HepG2 (cell line): ENCODE results near the gene ARL16. TPM values are rescaled to one million over a fixed set of nuclear protein-coding genes. Genes with fewer than 3 reads are reported as not detected.

Experiments
- CCDC6 ChIP-seq: sonication (generic); formaldehyde crosslinking; IDR thresholded peaks from 2 replicates; pipeline ENCODE4 v1.8.1; 2022; ENCODE audit warnings: mild to moderate bottlenecking, missing genetic modification reagents, moderate library complexity
- DMAP1 ChIP-seq: IDR thresholded peaks from 2 replicates; pipeline ENCODE4 v1.6.1; 2016
- FOXK1 ChIP-seq: sonication (generic); formaldehyde crosslinking; IDR thresholded peaks from 2 replicates; pipeline ENCODE4 v1.4.0; 2020; ENCODE audit warnings: low read depth, missing genetic modification reagents, borderline replicate concordance
- KDM5B ChIP-seq: sonication (generic); formaldehyde crosslinking; IDR thresholded peaks from 2 replicates; pipeline ENCODE4 v1.4.0; 2020; ENCODE audit warnings: missing genetic modification reagents, mild to moderate bottlenecking, borderline replicate concordance
- MLLT10 ChIP-seq: sonication (generic); formaldehyde crosslinking; IDR thresholded peaks from 2 replicates; pipeline ENCODE4 v1.4.0; 2020; ENCODE audit warnings: missing genetic modification reagents
- NFYB ChIP-seq: sonication (generic); formaldehyde crosslinking; IDR thresholded peaks from 2 replicates; pipeline ENCODE4 v1.4.0; 2020; ENCODE audit warnings: missing genetic modification reagents
- PHF5A ChIP-seq: IDR thresholded peaks from one replicate; pipeline ENCODE4 v1.6.1; 2018; ENCODE audit warnings: low read depth, missing genetic modification reagents; ENCODE audit not compliant: unreplicated experiment
- RBM22 ChIP-seq: fragments of 200-400 bp; formaldehyde crosslinking; optimal IDR thresholded peaks from 2 replicates; pipeline ENCODE3; 2017; ENCODE audit warnings: mild to moderate bottlenecking, low read length, moderate library complexity
- REL ChIP-seq: sonication (generic); formaldehyde crosslinking; conservative IDR thresholded peaks from 2 replicates; pipeline ENCODE4 v1.8.0; 2022; ENCODE audit warnings: mild to moderate bottlenecking, missing genetic modification reagents, moderate library complexity
- SIN3A ChIP-seq: IDR thresholded peaks from 2 replicates; pipeline ENCODE4 v1.6.1; 2011; ENCODE audit warnings: low read depth, mild to moderate bottlenecking, control low read depth, low read length, borderline replicate concordance
- TBX3 ChIP-seq: fragments of 450-650 bp; IDR thresholded peaks from 2 replicates; pipeline ENCODE4 v1.6.1; 2017; ENCODE audit warnings: antibody characterized with exemption, mild to moderate bottlenecking, inconsistent platforms, borderline replicate concordance
- ZBTB25 ChIP-seq: IDR thresholded peaks from 2 replicates; pipeline ENCODE4 v1.6.1; 2018; ENCODE audit warnings: missing genetic modification reagents
- ZC3H4 ChIP-seq: sonication (generic); formaldehyde crosslinking; IDR thresholded peaks from 2 replicates; pipeline ENCODE4 v1.4.0; 2020; ENCODE audit warnings: missing genetic modification reagents, borderline replicate concordance
- ZNF121 ChIP-seq: sonication (generic); formaldehyde crosslinking; IDR thresholded peaks from 2 replicates; pipeline ENCODE4 v1.5.0; 2020; ENCODE audit warnings: mild to moderate bottlenecking, missing genetic modification reagents
- ZNF292 ChIP-seq: sonication (generic); formaldehyde crosslinking; IDR thresholded peaks from 2 replicates; pipeline ENCODE4 v1.8.1; 2022; ENCODE audit warnings: mild to moderate bottlenecking, low read depth, missing genetic modification reagents, borderline replicate concordance
- ZNF543 ChIP-seq: sonication (generic); formaldehyde crosslinking; IDR thresholded peaks from 2 replicates; pipeline ENCODE4 v1.4.0; 2020; ENCODE audit warnings: mild to moderate bottlenecking, missing genetic modification reagents
- ZNF616 ChIP-seq: sonication (generic); formaldehyde crosslinking; IDR thresholded peaks from 2 replicates; pipeline ENCODE4 v1.5.0; 2020; ENCODE audit warnings: low read depth, mild to moderate bottlenecking, missing genetic modification reagents
- ZNF713 ChIP-seq: sonication (generic); formaldehyde crosslinking; IDR thresholded peaks from 2 replicates; pipeline ENCODE4 v1.4.0; 2020; ENCODE audit warnings: mild to moderate bottlenecking, missing genetic modification reagents
- ZNF816 ChIP-seq: sonication (generic); formaldehyde crosslinking; IDR thresholded peaks from 2 replicates; pipeline ENCODE4 v1.8.0; 2022; ENCODE audit warnings: missing genetic modification reagents, mild to moderate bottlenecking, borderline replicate concordance
- ZSCAN29 ChIP-seq: sonication (generic); formaldehyde crosslinking; conservative IDR thresholded peaks from 2 replicates; pipeline ENCODE4 v1.4.0; 2020; ENCODE audit warnings: mild to moderate bottlenecking, missing genetic modification reagents
- polyA plus RNA-seq, 8 experiments: library from polyadenylated mRNA; depleted of rRNA in 3 of 8; stranded (reverse) in 7 of 8; unstranded in 1 of 8; fragments of >200 nt; fragmentation: Illumina TruSeq in 4 of 8; extraction: Trizol in 4 of 8; gene quantifications; 2 replicates each; pipeline versions ENCODE4 v1.2.1 to v1.2.3, GENCODE V29; 2011 to 2016; ENCODE audit warnings: low read depth in 4 of 8, missing spikeins in 1 of 8, mixed read lengths in 1 of 8; ENCODE audit not compliant: insufficient read depth in 1 of 8
- total RNA-seq, 5 experiments: library from RNA; depleted of rRNA; stranded (reverse); fragments of >200 nt; fragmentation: Illumina TruSeq; extraction: Trizol; gene quantifications; 2 replicates each; pipeline ENCODE4 v1.2.3, GENCODE V29; 2016; ENCODE audit warnings: low read depth in 1 of 5
- TF ChIP-seq, protein P1 (sequence below): sonication (generic); formaldehyde crosslinking; IDR thresholded peaks from 2 replicates; pipeline ENCODE4 v1.8.0; 2022; ENCODE audit warnings: missing genetic modification reagents, low read depth, mild to moderate bottlenecking, borderline replicate concordance
- TF ChIP-seq, protein P2 (sequence below): sonication (generic); formaldehyde crosslinking; IDR thresholded peaks from 2 replicates; pipeline ENCODE4 v1.4.0; 2020; ENCODE audit warnings: missing genetic modification reagents
- TF ChIP-seq, protein P3 (sequence below): sonication (generic); formaldehyde crosslinking; IDR thresholded peaks from 2 replicates; pipeline ENCODE4 v1.4.0; 2020; ENCODE audit warnings: low read depth, mild to moderate bottlenecking, missing genetic modification reagents

The ARL16 gene
- total and polyA plus RNA-seq, 2 of the 13 experiments (the other 11 are each of a cell fraction or from before 2014, with no cell fraction given), result 20.8 to 30.8 TPM

DNA sequence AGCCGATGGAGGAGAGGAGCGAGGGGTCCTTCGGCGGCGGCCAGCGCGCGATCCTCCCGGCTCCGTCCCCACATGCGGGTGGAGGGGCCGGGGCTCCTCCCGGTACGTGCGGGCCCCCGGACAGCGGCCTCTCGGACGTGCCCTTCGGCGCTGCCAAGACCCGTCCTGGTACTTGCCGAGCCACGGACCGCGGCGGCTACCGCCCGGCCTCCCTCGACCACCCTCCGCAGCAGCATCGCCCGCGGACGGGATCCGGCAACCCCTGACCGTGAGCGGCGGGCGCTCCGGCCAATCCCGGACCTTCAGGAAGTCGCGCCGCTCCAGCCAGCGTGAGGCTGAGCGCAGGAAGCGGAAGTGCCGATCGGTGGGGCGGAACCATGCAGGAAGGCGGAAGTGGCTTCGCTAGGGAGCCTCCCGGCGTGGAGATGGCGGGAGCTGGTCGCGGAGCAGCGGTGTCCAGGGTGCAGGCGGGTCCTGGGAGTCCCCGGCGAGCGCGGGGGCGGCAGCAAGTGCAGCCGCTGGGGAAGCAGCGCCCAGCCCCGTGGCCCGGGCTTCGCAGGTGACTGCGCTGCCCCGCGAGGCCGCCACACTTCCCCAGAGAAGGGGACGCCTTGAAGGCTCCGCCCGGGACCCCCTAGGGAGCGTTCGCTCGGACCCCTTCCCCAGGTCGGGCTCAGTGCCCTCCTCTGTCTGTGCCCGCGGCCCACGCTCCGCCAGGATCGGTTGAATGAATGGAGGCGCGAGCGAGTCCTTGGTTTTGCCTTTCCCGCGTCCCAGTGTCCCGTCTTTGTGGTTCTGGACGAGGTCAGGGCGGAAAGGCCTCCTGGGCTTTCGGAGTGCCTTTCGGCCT, 17.0 kb downstream of the ARL16 start, which contains the start of the genes CCDC137 and OXLD1 (continued):
- TF ChIP-seq ZNF292 (CRISPR knock-in tag), result no peak
- TF ChIP-seq, protein P1, sequence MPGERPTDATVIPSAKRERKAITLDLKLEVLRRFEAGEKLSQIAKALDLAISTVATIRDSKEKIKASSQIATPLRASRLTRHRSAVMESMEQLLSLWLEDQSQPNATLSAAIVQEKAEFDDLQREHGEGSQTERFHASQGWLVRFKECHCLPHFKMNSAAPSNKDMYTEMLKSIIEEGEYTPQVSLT (CRISPR knock-in tag), result no peak; the same call in 1 of the 2 replicates
- TF ChIP-seq TBX3, result no peak
- TF ChIP-seq ZBTB25, result no peak; the same call in none of the 2 replicates
- peak; percentile 86; the same call in 1 of the 2 replicates for TF ChIP-seq FOXK1 (CRISPR knock-in tag)
- peak; percentile 98 for TF ChIP-seq SIN3A
- TF ChIP-seq CCDC6 (CRISPR knock-in tag), result no peak; the same call in 1 of the 2 replicates
- TF ChIP-seq PHF5A (CRISPR knock-in tag), result peak; percentile 80
- TF ChIP-seq DMAP1 (CRISPR knock-in tag), result peak; percentile 85; the same call in 1 of the 2 replicates
- TF ChIP-seq ZNF121 (CRISPR knock-in tag), result no peak
- TF ChIP-seq KDM5B (CRISPR knock-in tag), result peak; percentile 89
- TF ChIP-seq, protein P2, sequence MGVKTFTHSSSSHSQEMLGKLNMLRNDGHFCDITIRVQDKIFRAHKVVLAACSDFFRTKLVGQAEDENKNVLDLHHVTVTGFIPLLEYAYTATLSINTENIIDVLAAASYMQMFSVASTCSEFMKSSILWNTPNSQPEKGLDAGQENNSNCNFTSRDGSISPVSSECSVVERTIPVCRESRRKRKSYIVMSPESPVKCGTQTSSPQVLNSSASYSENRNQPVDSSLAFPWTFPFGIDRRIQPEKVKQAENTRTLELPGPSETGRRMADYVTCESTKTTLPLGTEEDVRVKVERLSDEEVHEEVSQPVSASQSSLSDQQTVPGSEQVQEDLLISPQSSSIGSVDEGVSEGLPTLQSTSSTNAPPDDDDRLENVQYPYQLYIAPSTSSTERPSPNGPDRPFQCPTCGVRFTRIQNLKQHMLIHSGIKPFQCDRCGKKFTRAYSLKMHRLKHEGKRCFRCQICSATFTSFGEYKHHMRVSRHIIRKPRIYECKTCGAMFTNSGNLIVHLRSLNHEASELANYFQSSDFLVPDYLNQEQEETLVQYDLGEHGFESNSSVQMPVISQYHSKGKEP (CRISPR knock-in tag), result no peak; the same call in 1 of the 2 replicates
- peak; percentile 83; the same call in 1 of the 2 replicates for TF ChIP-seq ZSCAN29 (CRISPR knock-in tag)
- TF ChIP-seq ZNF543 (CRISPR knock-in tag), result 0 out of 2 replicates have a peak, but pooled peaks have one; percentile 43
- peak; percentile 85; the same call in 1 of the 2 replicates for TF ChIP-seq ZNF616 (CRISPR knock-in tag)
- TF ChIP-seq ZNF816 (CRISPR knock-in tag), result no peak
- TF ChIP-seq ZC3H4, result no peak
- TF ChIP-seq RBM22, result no peak
- TF ChIP-seq, protein P3, sequence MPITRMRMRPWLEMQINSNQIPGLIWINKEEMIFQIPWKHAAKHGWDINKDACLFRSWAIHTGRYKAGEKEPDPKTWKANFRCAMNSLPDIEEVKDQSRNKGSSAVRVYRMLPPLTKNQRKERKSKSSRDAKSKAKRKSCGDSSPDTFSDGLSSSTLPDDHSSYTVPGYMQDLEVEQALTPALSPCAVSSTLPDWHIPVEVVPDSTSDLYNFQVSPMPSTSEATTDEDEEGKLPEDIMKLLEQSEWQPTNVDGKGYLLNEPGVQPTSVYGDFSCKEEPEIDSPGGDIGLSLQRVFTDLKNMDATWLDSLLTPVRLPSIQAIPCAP, result no peak
- TF ChIP-seq NFYB (CRISPR knock-in tag), result peak; percentile 99
- peak; percentile 88; the same call in 1 of the 2 replicates for TF ChIP-seq REL (CRISPR knock-in tag)
- no peak for TF ChIP-seq MLLT10 (CRISPR knock-in tag)
- 0 out of 2 replicates have a peak, but pooled peaks have one; percentile 39 for TF ChIP-seq ZNF713 (CRISPR knock-in tag)
